ENCODE results near the gene LITAFD.

- TF ChIP-seq, protein P1, sequence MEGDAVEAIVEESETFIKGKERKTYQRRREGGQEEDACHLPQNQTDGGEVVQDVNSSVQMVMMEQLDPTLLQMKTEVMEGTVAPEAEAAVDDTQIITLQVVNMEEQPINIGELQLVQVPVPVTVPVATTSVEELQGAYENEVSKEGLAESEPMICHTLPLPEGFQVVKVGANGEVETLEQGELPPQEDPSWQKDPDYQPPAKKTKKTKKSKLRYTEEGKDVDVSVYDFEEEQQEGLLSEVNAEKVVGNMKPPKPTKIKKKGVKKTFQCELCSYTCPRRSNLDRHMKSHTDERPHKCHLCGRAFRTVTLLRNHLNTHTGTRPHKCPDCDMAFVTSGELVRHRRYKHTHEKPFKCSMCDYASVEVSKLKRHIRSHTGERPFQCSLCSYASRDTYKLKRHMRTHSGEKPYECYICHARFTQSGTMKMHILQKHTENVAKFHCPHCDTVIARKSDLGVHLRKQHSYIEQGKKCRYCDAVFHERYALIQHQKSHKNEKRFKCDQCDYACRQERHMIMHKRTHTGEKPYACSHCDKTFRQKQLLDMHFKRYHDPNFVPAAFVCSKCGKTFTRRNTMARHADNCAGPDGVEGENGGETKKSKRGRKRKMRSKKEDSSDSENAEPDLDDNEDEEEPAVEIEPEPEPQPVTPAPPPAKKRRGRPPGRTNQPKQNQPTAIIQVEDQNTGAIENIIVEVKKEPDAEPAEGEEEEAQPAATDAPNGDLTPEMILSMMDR (IDR thresholded peaks at IDR 0.05) = no peak
- no peak for TF ChIP-seq POLR2A (IDR thresholded peaks at IDR 0.05)
Measured at GRCh38 chr16:8874388-8874787, 7.8 kb upstream of the LITAFD start.

Data from adrenal gland (tissue), 5 donors.